ES-I3 (cell line): ENCODE measurements around the gene EMID1.

Experiments used
- H3K36me3 ChIP-seq: 2 replicates; pipeline ENCODE4 v1.6.1; 2013; ENCODE audit warnings: mild to moderate bottlenecking, low read length, control low read depth, moderate library complexity; ENCODE audit not compliant: insufficient read depth
- H3K4me1 ChIP-seq: 2 replicates; pipeline ENCODE4 v1.6.1; 2013; ENCODE audit warnings: mild to moderate bottlenecking, control low read depth, low read length; ENCODE audit not compliant: insufficient read depth
- H3K9ac ChIP-seq: 2 replicates; pipeline ENCODE4 v1.6.1; 2013; ENCODE audit warnings: low read depth, mild to moderate bottlenecking, low read length, moderate library complexity
- H3K9me3 ChIP-seq: 2 replicates; pipeline ENCODE4 v1.6.1; 2013; ENCODE audit warnings: mild to moderate bottlenecking, low read length, moderate library complexity; ENCODE audit not compliant: control insufficient read depth, insufficient read depth

The EMID1 gene

GRCh38 chr22:29306175-29306834 is 100.6 kb downstream of the EMID1 start, which contains the start of gene GAS2L1:
GAS2L1 (plus strand) TSS chr22:29306650; CDS start chr22:29308106, 1,456 bp downstream.
- Histone ChIP-seq H3K4me1 (peaks cover 13% of the 10 kb centered on the region; the same call in 1 of the 2 replicates), H3K9me3 (no peaks in the 10 kb centered on the region), H3K36me3 (no peaks in the 10 kb centered on the region), H3K9ac (peak within 1 kb of the TSS; percentile 79)

- Histone ChIP-seq H3K4me1 (peaks cover 13% of the 10 kb centered on the region; the same call in 1 of the 2 replicates), H3K36me3 (no peaks in the 10 kb centered on the region), H3K9ac (peak overlapping the region; percentile 79), H3K9me3 (no peaks in the 10 kb centered on the region)
These were observed 101.3 kb downstream of the EMID1 start for GRCh38 chr22:29306835-29307595.

DNA sequence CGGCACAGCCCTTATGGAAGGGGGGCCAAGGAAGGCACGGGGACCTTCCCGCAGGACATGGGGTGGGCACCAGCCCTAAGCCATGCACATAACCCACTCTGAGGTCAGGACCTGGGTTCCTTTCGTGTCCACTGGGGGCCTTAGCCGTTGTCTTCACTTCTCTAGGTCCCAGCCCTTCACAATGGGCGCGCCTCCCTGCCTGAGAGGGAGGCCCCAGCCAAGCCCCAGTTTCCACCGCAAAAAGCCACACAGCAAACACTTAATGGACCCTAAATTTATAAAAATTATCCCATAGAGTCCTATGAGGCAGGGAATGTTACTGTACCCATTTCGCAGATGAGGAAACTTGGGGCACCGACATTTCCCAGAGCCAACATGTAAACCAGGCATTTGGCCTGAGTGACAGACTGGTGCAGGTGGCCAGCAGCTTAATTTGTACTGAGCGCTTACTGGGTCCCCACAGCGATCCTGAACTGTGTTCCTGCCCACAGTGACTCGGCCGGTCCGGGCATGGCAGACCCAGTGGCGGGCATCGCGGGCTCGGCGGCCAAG is 102.0 kb downstream of the EMID1 start:
- H3K4me1 ChIP-seq: peaks cover 13% of the 10 kb centered on the region; the same call in 1 of the 2 replicates
- peak overlapping the region; percentile 79 for H3K9ac ChIP-seq
- no peaks in the 10 kb centered on the region for H3K9me3 ChIP-seq
- no peaks in the 10 kb centered on the region for H3K36me3 ChIP-seq

- H3K9ac ChIP-seq: no peak overlapping the region
- H3K36me3 ChIP-seq: no peaks in the 10 kb centered on the region
- H3K4me1 ChIP-seq: peaks cover 13% of the 10 kb centered on the region; the same call in 1 of the 2 replicates
- H3K9me3 ChIP-seq: no peaks in the 10 kb centered on the region
These were observed 102.6 kb downstream of the EMID1 start for GRCh38 chr22:29308148-29308790.

DNA sequence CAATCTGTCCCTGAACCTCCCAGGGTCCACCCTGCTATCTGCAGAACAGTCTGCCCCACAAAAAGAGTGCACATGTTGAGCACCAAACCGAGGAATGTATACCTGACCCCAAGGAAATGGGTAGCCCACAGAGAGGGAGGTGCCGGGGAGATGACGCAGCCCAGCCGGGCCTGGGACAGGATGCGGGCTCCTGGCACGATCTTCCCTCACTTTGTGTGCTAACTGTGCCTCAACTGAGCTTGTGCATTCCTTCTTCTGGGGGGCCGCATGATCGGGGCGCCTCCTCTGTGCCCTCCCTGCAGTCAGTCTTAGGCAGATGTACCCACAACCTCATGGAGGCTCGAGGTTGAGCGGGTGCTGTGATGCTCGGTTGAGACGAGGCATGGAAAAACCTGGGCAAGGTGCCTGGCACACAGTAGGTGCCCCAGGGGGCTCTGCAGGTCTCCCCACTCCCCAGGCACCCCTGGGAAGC is 103.1 kb downstream of the EMID1 start:
- peaks cover 13% of the 10 kb centered on the region; the same call in 1 of the 2 replicates for H3K4me1 ChIP-seq
- no peak overlapping the region for H3K9ac ChIP-seq
- no peaks in the 10 kb centered on the region; the same call in 1 of the 2 replicates for H3K9me3 ChIP-seq

More for the DNA sequence above, 103.1 kb downstream of the EMID1 start:
- H3K36me3 ChIP-seq: no peaks in the 10 kb centered on the region
